Stimulated activated memory B cell treated with anti-CD40 and anti-IgM and Interleukin-4, amounts not matched to agents 10 μg/mL and 1 μg/mL and 100 μg/mL, for 72 hours (primary cell): Measurements from ENCODE around the gene PPWD1.
"Not testable (repeated sequence)": the region's sequence is repeated elsewhere in the genome, so short reads cannot be mapped to it uniquely, and the experiment has no call there.

ENCODE experiments used
- ATAC-seq: fragments of 150-1000 bp; cut with Tn5 transposase; 2 replicates; pipeline ENCODE4 v1.10.0; 2021
- H3K27ac Mint-ChIP-seq: one replicate; pipeline ENCODE4 v1.8.0; 2022; ENCODE audit warnings: mild to moderate bottlenecking, mixed read lengths
- H3K27me3 Mint-ChIP-seq: one replicate; pipeline ENCODE4 v1.8.0; 2022; ENCODE audit warnings: mixed read lengths
- H3K36me3 Mint-ChIP-seq: one replicate; pipeline ENCODE4 v1.8.0; 2022; ENCODE audit warnings: mixed read lengths
- H3K4me1 Mint-ChIP-seq: one replicate; pipeline ENCODE4 v1.8.0; 2022; ENCODE audit warnings: mixed read lengths
- H3K4me3 Mint-ChIP-seq: one replicate; pipeline ENCODE4 v1.8.0; 2022; ENCODE audit warnings: mild to moderate bottlenecking, moderate library complexity, mixed read lengths
- H3K9me3 Mint-ChIP-seq: one replicate; pipeline ENCODE4 v1.8.0; 2022; ENCODE audit warnings: mixed read lengths

Gene PPWD1

DNA sequence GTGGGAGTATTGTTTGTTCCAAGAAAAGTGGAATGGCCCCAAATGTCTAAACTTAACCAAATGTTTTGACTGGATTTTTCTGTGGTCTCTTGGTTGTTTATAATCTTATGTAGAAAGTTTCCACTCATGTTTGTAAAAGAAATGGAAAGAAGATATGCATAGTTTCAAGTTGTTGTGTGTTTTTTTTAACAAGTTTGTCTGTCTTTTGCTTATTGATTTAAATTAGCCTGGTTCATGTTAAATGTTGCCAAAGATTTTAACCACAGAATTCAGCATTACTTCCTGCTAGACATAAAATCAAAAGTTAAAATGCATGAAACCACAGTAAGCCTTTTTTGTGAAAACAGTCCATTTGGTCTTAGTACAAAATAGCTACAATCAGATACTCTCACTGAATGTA, 14.0 kb downstream of the PPWD1 start:
- peaks cover 58% of the 10 kb centered on the region for H3K36me3 Mint-ChIP-seq
- no peak overlapping the region for H3K4me3 Mint-ChIP-seq
- no peak overlapping the region for H3K27ac Mint-ChIP-seq
- ATAC-seq, result no peak
- peaks cover 8% of the 10 kb centered on the region for H3K4me1 Mint-ChIP-seq
- H3K27me3 Mint-ChIP-seq, result no peaks in the 10 kb centered on the region
- H3K9me3 Mint-ChIP-seq, result no peaks in the 10 kb centered on the region

DNA sequence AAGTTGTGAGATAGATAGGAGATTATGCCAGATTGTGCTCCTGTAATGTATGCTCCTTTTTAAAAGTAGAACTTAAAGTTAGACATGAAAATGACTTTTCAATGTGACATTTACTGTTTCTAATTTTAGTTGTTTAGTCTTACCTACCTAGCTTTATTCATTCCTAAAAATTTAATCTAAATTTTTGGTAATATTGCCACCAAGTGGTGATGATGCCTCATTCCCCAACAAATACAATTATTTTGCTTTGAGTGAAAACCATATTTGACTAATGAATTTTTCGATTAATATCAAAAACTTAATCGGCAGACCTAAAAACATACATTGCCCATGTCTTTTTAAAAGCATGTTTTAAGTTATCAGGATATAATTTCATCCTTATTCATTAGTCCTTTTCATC, 25.6 kb downstream of the PPWD1 start:
- no peak for ATAC-seq
- Mint-ChIP-seq H3K36me3 (peaks cover 27% of the 10 kb centered on the region), H3K27me3 (no peaks in the 10 kb centered on the region), H3K4me1 (no peaks in the 10 kb centered on the region), H3K9me3 (no peaks in the 10 kb centered on the region), H3K4me3 (no peak overlapping the region), H3K27ac (no peak overlapping the region)

DNA sequence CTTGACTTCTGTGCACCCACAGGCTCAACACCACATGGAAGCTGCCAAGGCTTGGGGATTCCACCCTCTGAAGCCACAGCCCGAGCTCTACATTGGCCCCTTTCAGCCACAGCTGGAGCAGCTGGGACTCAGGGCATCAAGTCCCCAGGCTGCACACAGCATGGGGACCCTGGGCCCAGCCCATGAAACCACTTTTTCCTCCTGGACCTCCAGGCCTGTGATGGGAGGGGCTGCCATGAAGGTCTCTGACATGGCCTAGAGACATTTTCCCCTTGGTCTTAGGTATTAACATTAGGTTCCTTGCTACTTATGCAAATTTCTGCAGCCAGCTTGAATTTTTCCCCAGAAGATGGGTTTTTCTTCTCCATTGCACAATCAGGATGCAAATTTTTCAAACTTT, 38.7 kb downstream of the PPWD1 start:
- not testable (repeated sequence) for ATAC-seq, H3K27me3 Mint-ChIP-seq, H3K4me3 Mint-ChIP-seq, H3K9me3 Mint-ChIP-seq, H3K27ac Mint-ChIP-seq
- H3K36me3 Mint-ChIP-seq, result peaks cover 75% of the 10 kb centered on the region
- H3K4me1 Mint-ChIP-seq, result peaks cover 18% of the 10 kb centered on the region

DNA sequence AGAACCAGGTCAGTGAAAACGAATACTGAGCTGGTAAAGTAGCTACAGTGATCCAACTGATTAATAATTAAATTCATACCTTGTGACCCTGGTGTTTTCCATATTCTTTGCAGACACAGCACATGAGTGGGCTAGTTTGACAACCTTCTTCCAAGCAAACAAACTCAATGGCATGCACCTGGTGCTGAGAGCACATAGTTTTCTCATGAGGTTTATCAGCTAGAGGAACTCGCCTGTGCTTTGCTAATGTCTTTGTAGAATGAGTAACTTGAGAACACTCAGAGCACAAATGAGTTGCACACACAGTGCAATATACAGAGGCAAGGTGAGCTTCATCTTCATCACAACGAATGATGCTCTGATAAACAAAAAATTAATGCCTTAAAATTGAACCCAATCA, 48.4 kb downstream of the PPWD1 start:
- Mint-ChIP-seq H3K36me3 (peaks cover 54% of the 10 kb centered on the region), H3K4me1 (no peaks in the 10 kb centered on the region), H3K27me3 (no peaks in the 10 kb centered on the region), H3K9me3 (no peaks in the 10 kb centered on the region), H3K27ac (no peak overlapping the region), H3K4me3 (no peak overlapping the region)
- ATAC-seq, result no peak

DNA sequence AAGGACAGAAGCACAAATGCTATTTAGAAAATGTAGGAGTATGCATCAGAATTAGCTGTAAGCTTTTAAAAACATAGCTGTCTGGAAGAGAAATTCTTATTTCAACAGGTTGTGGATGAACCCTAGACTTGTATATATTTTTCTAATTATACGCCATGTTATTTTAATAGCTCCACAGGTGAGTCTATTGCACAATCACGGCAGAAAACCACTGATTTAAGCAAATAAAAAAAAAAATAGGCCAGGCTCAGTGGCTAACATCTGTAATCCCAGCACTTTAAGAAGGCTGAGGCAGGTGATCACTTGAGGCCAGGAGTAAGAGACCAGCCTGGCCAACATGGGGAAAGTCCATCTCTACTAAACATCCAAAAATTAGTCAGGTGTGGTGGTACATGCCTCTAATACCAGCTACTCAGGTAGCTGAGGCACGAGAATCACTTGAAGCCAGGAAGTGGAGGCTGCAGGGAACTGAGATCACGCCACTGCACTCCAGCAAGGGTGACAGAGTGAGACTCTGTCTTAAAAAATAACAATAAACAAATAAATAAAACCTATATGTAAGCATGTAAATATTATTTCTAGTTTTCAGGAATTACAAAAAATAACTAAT, 49.3 kb downstream of the PPWD1 start:
- no peaks in the 10 kb centered on the region for H3K4me1 Mint-ChIP-seq
- no peaks in the 10 kb centered on the region for H3K27me3 Mint-ChIP-seq
- no peak for ATAC-seq
- peaks cover 47% of the 10 kb centered on the region for H3K36me3 Mint-ChIP-seq
- H3K4me3 Mint-ChIP-seq, result no peak overlapping the region
- H3K9me3 Mint-ChIP-seq, result no peaks in the 10 kb centered on the region
- no peak overlapping the region for H3K27ac Mint-ChIP-seq

DNA sequence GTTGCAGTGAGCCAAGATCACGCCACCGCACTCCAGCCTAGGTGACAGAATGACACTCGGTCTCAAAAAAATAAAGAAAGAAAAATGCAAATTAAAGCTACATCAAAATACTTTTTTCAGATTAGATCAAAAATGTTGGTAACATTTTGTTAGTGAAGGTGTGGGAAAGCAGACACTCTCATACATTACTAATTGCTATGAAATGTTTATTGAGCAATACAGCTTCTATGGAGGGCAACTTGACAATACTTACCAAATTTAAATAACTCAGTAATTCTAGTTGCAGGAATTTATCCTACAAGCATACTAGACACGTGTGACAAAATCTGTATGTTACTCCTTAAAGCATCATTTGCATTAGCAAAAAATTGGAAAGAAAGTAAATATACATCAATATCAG, 56.9 kb downstream of the PPWD1 start:
- Mint-ChIP-seq H3K9me3 (no peaks in the 10 kb centered on the region), H3K27me3 (no peaks in the 10 kb centered on the region), H3K36me3 (peaks cover 5% of the 10 kb centered on the region), H3K27ac (no peak overlapping the region), H3K4me3 (no peak overlapping the region), H3K4me1 (peaks cover 24% of the 10 kb centered on the region)
- no peak for ATAC-seq

DNA sequence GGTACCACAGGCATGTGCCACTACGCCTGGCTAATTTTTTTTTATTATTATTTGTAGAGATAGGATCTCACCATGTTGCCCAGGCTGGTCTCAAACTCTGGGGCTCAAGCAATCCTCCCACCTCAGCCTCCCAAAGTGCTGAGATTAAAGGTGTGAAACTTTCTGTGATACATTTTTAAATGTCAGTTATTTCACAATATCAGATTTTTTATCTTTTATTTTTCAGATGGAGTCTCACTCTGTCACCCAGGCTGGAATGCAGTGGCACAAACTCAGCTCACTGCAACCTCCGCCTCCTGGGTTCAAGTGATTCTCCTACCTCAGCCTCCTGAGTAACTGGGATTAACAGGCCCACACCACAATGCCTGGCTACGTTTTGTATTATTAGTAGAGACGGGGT, 58.9 kb downstream of the PPWD1 start:
- peaks cover 35% of the 10 kb centered on the region for H3K4me1 Mint-ChIP-seq
- not testable (repeated sequence) for ATAC-seq, H3K4me3 Mint-ChIP-seq, H3K27me3 Mint-ChIP-seq, H3K27ac Mint-ChIP-seq, H3K9me3 Mint-ChIP-seq, H3K36me3 Mint-ChIP-seq

DNA sequence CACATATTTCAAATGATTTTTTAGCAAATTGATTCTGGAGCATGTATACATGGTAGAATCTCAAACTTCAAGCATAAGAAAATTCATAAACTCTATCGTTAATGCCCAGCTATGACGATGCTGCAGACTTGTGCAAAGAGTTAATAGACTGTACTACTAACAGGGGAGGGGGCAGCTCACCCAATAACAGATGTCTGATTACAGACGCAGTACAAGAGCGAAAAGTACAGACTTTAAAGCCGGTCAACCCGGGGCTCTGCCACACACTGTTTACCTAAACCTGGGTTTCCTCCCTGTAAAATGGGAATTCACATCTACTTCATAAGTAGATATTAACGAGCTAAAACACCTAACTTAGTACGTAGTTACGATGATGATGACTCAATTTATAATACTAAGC, 60.4 kb downstream of the PPWD1 start:
- Mint-ChIP-seq H3K9me3 (no peaks in the 10 kb centered on the region), H3K4me1 (peaks cover 35% of the 10 kb centered on the region), H3K36me3 (no peaks in the 10 kb centered on the region), H3K27ac (peak overlapping the region; percentile 97), H3K27me3 (no peaks in the 10 kb centered on the region), H3K4me3 (peak overlapping the region; percentile 97)
- no peak for ATAC-seq

DNA sequence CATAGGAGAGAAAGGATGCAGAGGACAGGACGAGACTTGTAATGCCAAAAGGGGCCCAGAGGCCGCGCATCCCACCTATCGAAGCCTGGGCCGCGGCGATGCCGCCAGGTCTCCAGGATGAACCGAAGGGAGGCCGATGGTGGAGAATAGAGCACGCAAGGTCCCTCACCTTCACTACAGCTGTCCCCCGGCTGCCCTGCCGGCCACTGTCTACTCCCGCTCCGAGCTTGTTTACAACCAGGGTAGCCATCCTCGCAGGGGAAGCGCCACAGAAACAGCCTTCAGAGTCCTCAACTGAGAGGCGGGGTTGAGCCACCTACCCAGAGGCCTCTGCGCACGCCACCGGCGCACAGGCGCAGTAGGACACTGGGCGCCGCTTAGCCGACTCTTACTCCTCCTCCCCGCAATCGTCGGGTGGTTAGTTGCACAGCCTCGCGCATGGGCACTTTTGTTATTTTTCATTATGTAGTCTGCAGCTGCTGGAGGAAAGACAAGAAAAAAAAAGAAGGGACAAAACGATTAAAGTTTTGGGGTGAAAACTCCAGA, 61.0 kb downstream of the PPWD1 start, which contains the start of gene TRIM23:
TRIM23 (minus strand) TSS at position 309 of the 546 bp plus-strand sequence; CDS start at position 250, 59 bp downstream.
- Mint-ChIP-seq H3K9me3 (no peaks in the 10 kb centered on the region), H3K36me3 (no peaks in the 10 kb centered on the region), H3K27me3 (no peaks in the 10 kb centered on the region), H3K4me3 (peak within 1 kb of the TSS; percentile 97), H3K4me1 (peaks cover 32% of the 10 kb centered on the region), H3K27ac (peak within 1 kb of the TSS; percentile 97)
- peak; percentile 99 for ATAC-seq

DNA sequence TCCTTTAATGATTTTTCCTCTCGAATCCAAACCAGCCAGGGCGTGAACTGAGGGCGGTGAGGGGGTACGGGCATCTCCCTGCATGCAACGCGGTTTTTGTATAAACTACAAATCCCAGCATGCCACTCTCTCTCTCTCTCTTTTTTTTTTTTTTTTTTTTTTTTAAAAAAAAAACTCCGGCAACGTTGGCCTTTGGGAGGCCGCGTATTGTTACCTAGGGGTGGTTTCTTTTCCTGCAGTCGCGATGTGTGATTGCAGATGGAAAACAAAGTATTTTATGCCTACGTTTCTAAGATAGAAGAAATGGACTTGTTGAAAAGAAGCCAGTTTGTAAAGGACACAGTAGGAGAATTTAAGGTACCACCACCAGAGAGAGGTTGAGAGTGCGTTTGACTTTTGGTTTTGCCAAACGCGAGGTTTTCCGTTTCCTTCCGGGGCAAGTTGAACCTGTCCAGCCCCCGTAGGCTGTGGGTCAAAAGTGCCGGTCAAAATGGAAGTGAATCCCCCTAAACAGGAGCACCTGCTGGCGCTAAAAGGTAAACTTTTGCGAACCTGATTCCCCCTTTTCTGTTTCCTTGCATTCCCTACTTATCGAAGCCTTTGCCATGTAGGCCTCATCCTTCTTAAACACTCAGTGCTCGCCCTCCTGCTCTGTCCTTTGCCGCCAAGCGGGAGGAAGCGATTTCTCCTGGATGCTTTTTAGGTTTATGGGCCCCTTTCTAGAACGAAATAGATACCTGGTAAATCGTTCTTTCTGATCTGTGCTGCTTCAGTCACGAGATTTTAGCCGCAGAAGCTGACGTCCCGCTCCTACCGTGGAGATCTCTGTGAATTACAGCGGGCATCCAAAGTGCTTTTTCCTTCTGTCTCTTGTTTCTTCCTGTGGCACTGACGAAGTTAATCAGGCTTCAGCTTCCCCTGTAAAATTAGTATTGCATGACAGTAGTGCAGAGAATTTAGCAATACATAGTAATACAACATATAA, 61.8 kb downstream of the PPWD1 start, which contains the start of the genes SHLD3 and TRAPPC13:
SHLD3 (plus strand) TSS at position 457 of the 985 bp plus-strand sequence. CDS start 4,561 bp downstream, outside the sequence.
TRAPPC13 (plus strand) TSS at position 457 of the 985 bp plus-strand sequence; CDS start at position 491, 34 bp downstream.
- peak; percentile 90 for ATAC-seq
- H3K9me3 Mint-ChIP-seq, result no peaks in the 10 kb centered on the region
- no peaks in the 10 kb centered on the region for H3K27me3 Mint-ChIP-seq
- peaks cover 28% of the 10 kb centered on the region for H3K4me1 Mint-ChIP-seq
- H3K36me3 Mint-ChIP-seq, result peaks cover 6% of the 10 kb centered on the region
- H3K4me3 Mint-ChIP-seq, result peak within 1 kb of the TSS; percentile 97
- peak within 1 kb of the TSS; percentile 97 for H3K27ac Mint-ChIP-seq

DNA sequence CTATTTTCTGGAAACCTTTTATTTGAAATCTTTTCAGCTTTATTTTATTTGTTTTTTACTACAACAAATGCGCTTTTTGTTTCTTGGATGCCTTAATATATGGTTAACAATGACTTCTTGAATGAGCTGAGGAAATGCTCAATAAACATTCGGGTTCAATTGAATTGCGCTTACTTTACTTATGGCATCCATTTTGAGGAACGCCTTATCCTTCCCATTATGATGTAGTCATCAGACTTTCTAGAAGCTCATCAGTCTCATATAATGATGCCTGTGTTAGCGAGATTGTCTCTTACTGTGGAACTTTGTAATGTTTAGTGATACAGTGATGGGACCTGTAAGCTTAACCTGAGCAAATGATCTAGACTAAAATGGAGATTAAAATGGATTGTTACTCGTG, 62.6 kb downstream of the PPWD1 start:
- H3K9me3 Mint-ChIP-seq, result no peaks in the 10 kb centered on the region
- peaks cover 7% of the 10 kb centered on the region for H3K36me3 Mint-ChIP-seq
- H3K27me3 Mint-ChIP-seq, result no peaks in the 10 kb centered on the region
- peak overlapping the region; percentile 97 for H3K4me3 Mint-ChIP-seq
- peaks cover 28% of the 10 kb centered on the region for H3K4me1 Mint-ChIP-seq
- peak overlapping the region; percentile 97 for H3K27ac Mint-ChIP-seq
- ATAC-seq, result no peak

DNA sequence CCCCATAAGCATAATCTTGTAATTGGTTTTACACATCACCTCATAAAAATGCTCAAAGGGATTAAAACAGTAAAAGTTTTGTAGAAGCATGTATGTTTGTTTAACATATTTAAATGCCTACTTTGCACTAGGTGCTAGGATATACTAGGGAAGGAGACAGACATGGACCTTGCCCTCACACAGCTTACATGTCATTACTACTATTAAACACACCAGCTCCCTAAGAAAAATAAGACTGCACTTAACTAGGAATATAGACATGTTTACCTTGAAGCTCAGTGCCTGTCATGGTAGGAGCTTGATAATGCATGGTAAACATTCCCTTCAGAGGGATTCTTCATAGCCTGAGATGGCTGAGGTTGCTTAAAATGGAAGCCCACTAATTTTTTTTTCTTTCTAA, 67.9 kb downstream of the PPWD1 start:
- peaks cover 7% of the 10 kb centered on the region for H3K4me1 Mint-ChIP-seq
- ATAC-seq, result no peak
- H3K36me3 Mint-ChIP-seq, result peaks cover 7% of the 10 kb centered on the region
- H3K27me3 Mint-ChIP-seq, result no peaks in the 10 kb centered on the region
- H3K4me3 Mint-ChIP-seq, result no peak overlapping the region
- no peaks in the 10 kb centered on the region for H3K9me3 Mint-ChIP-seq
- H3K27ac Mint-ChIP-seq, result no peak overlapping the region
